ENCODE measurements around the gene AGAP6.
A peak's percentile ranks its signal among the peaks of the same experiment; 100 is the strongest.
"Not testable (repeated sequence)": the region's sequence is repeated elsewhere in the genome, so short reads cannot be mapped to it uniquely, and the experiment has no call there.

AGAP6 gene

GRCh38 chr10:50024716-50025383, 36.6 kb downstream of the AGAP6 start:
- not testable (repeated sequence) for DNase-seq (ENCODE audit: low spot score)

DNA sequence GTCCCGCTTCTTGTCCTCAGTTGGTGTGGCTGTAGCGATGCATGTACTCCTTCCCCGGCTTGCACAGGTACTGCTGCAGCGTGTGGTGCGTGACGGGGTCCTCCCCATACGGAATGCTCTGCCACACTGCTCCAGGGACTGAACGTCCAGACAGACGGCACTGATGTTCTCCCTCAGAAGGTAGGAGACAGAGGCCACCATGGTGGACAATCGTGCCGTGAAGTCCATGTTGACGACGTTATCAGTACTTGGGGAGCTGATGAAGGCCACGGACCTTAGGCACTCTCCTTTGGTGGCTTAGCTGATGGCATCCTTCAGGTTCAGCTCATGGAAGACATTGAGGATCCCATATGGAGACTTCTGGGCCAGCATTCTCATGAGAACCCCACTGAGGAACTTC, 37.4 kb downstream of the AGAP6 start:
- no peak for DNase-seq (ENCODE audit: low spot score)

DNA sequence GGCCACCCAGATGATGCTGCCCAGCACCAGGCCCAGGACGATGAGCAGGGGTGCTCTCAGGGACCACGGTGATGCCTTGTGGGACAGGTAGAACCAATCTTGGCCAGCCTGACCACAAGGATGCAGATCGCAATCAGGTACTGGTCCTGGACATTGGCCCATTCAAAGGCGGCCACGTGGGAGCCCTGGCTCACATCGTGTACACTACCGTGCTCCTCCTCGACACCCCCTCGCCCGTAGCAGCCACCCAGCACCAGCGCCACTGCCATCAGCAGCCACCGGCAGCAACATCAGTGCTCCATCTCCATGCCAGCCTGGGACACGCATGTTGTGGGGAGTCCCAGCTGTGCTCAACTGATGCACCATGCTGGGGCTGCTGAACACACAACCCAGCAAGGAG, 39.0 kb downstream of the AGAP6 start:
- DNase-seq (ENCODE audit: low spot score): no peak

- DNase-seq (ENCODE audit: low spot score): no peak
Observed at GRCh38 chr10:50033481-50033880, 45.3 kb downstream of the AGAP6 start.

GRCh38 chr10:50035337-50035736, 47.1 kb downstream of the AGAP6 start:
- DNase-seq (ENCODE audit: low spot score): not testable (repeated sequence)

DNA sequence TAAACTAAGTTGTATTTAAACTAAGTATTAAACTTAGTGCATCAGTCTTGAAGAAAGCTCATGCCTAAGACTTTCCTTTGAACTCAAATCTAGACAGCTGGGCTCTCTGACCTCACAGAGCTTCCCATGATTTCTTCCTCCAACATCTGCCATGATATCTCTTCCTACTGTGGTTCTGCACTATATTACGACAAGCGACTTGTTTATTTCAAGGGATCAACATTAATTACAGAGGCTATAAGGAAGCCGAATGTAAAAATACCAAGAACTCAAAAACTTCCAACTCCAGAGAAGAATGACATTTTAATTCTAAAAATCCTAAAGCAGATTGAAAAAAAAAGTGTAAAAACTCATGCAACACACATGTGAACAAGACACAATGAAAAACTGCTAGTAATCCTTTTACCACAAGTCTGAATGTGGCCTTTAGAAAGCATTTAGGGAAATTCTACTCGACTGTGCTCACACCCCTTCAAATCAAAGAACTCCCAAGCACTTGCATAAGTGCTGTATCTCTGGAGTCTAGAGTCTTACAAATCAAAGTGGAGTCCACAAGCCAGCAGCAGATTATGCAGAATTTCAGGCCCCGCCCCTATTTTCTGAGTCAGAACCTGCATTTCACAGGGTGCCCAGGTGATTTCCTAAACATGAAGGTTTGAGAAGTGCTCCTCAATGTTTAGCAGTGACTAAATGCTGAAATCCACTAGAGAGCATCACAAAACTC, 56.9 kb downstream of the AGAP6 start:
- no peak for DNase-seq (ENCODE audit: low spot score)

DNA sequence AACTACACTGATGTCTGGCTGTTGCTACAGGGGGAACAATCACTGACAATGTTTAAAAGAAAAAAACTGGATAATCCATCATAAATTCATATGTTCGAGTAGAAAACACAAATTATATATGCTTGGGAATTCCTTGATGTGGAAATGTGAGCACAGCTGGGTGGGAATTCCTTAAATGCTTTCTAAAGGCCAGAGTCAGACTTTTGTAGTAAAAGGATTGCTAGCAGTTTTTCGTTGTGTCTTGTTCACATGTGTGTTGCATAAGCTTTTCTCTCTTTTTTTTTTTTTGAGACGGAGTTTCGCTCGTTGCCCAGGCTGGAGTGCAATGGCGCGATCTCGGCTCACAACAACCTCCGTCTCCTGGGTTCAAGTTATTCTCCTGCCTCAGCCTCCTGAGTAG, 58.3 kb downstream of the AGAP6 start:
- DNase-seq (ENCODE audit: low spot score): not testable (repeated sequence)

GRCh38 chr10:50047594-50047993, 59.4 kb downstream of the AGAP6 start:
- not testable (repeated sequence) for DNase-seq (ENCODE audit: low spot score)

DNA sequence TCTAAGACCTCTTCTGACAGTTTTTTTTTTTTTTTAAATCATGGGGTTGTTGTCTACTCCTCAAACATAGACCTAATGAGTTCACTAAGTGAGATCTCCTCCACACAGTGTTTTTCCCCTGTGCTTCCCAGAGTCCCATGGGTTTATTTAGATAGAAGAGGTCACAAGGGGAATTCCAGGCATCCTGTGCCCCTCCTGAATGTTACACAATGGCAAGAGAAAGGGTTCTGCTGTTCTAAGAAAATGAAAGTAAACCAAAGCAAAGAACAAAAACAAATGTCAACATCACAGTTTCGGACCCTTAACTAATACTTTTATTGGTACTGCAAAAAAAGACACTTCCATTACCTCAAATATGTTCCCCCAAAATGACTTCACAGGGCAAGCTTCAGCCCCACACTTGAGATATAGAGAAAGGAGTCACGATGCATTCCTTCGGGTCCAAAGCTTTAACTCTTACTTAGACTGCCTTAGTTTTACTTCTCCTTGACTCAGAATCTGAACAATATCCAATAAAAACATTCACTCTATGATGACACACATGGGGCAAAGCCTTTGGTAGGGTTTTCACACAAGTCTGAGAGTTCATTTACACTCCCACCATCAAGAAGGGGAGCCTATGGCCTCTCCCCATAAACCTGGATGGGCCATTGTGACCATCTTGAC, 63.9 kb downstream of the AGAP6 start:
- not testable (repeated sequence) for DNase-seq (ENCODE audit: low spot score)

GRCh38 chr10:50052778-50053376, 64.7 kb downstream of the AGAP6 start:
- not testable (repeated sequence) for DNase-seq (ENCODE audit: low spot score)

- DNase-seq (ENCODE audit: low spot score): not testable (repeated sequence)
Observed at GRCh38 chr10:50055494-50056292, 67.5 kb downstream of the AGAP6 start.

GRCh38 chr10:50056654-50057053, 68.4 kb downstream of the AGAP6 start:
- not testable (repeated sequence) for DNase-seq (ENCODE audit: low spot score)

GRCh38 chr10:50058727-50059126, 70.5 kb downstream of the AGAP6 start:
- peak; percentile 9 for DNase-seq (ENCODE audit: low spot score)

GRCh38 chr10:50059946-50060345, 71.7 kb downstream of the AGAP6 start:
- DNase-seq (ENCODE audit: low spot score): not testable (repeated sequence)

Data from LoVo (cell line).